BLaER1 (cell line): ENCODE results near the gene PCDHGA10.
"Not testable (repeated sequence)": the region's sequence is repeated elsewhere in the genome, so short reads cannot be mapped to it uniquely, and the experiment has no call there.

ENCODE experiments used
- H3K27ac ChIP-seq: shearing (Covaris generic); formaldehyde crosslinking; 2 replicates; pipeline ENCODE4 v1.8.1; 2022
- H3K27me3 ChIP-seq: shearing (Covaris generic); formaldehyde crosslinking; 2 replicates; pipeline ENCODE4 v1.8.1; 2022
- H3K36me3 ChIP-seq: shearing (Covaris generic); formaldehyde crosslinking; 2 replicates; pipeline ENCODE4 v1.8.1; 2022
- H3K4me1 ChIP-seq: shearing (Covaris generic); formaldehyde crosslinking; 2 replicates; pipeline ENCODE4 v1.8.1; 2022
- H3K4me2 ChIP-seq: shearing (Covaris generic); formaldehyde crosslinking; 2 replicates; pipeline ENCODE4 v1.8.1; 2022
- H3K4me3 ChIP-seq: shearing (Covaris generic); formaldehyde crosslinking; 2 replicates; pipeline ENCODE4 v1.8.1; 2022
- H3K9ac ChIP-seq: shearing (Covaris generic); formaldehyde crosslinking; 2 replicates; pipeline ENCODE4 v1.8.1; 2022
- H3K9me3 ChIP-seq: shearing (Covaris generic); formaldehyde crosslinking; 2 replicates; pipeline ENCODE4 v1.8.1; 2022
- H4K20me1 ChIP-seq: shearing (Covaris generic); formaldehyde crosslinking; 2 replicates; pipeline ENCODE4 v1.8.1; 2022
- Cebpa-rat ChIP-seq: shearing (Covaris generic); IDR thresholded peaks from 2 replicates; pipeline ENCODE4 v1.8.1; 2022

Gene PCDHGA10

DNA sequence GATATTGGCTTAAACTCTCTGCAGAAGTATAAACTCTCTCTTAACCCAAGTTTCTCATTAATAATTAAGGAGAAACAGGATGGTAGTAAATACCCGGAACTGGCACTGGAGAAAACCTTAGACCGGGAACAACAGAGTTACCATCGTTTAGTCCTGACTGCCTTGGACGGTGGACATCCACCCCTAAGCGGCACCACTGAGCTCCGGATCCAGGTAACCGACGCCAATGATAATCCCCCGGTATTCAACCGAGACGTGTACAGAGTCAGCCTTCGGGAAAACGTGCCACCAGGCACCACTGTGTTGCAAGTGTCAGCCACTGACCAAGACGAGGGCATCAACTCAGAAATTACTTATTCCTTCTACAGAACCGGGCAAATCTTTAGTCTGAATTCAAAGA is 14.2 kb upstream of the PCDHGA10 start:
- Histone ChIP-seq H4K20me1 (no peaks in the 10 kb centered on the region), H3K27me3 (no peaks in the 10 kb centered on the region), H3K9ac (no peak overlapping the region), H3K9me3 (peaks cover 58% of the 10 kb centered on the region), H3K36me3 (no peaks in the 10 kb centered on the region), H3K4me1 (no peaks in the 10 kb centered on the region), H3K4me3 (no peak overlapping the region), H3K4me2 (no peak overlapping the region), H3K27ac (no peak overlapping the region)
- no peak for TF ChIP-seq Cebpa-rat

DNA sequence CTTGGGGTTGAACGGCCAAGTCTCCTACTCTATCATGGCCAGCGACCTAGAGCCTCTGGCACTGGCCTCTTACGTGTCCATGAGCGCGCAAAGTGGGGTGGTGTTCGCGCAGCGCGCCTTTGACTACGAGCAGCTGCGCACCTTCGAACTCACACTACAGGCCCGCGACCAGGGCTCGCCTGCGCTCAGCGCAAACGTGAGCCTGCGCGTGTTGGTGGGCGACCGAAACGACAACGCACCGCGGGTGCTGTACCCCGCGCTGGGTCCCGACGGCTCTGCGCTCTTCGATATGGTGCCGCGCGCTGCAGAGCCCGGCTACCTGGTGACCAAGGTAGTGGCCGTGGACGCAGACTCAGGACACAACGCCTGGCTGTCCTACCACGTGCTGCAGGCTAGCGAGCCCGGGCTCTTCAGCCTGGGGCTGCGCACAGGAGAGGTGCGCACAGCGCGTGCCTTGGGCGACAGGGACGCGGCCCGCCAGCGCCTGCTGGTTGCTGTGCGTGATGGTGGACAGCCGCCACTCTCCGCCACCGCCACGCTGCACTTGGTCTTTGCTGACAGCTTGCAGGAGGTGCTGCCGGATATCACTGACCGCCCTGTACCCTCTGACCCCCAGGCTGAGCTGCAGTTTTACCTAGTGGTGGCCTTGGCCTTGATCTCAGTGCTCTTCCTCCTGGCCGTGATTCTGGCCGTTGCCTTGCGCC is 13.1 kb upstream of the PCDHGA10 start:
- Histone ChIP-seq H3K27me3 (no peaks in the 10 kb centered on the region), H3K27ac (no peak overlapping the region), H4K20me1 (no peaks in the 10 kb centered on the region), H3K36me3 (no peaks in the 10 kb centered on the region), H3K9me3 (peaks cover 47% of the 10 kb centered on the region), H3K4me3 (no peak overlapping the region), H3K4me1 (no peaks in the 10 kb centered on the region), H3K9ac (no peak overlapping the region), H3K4me2 (no peak overlapping the region)
- no peak for TF ChIP-seq Cebpa-rat

DNA sequence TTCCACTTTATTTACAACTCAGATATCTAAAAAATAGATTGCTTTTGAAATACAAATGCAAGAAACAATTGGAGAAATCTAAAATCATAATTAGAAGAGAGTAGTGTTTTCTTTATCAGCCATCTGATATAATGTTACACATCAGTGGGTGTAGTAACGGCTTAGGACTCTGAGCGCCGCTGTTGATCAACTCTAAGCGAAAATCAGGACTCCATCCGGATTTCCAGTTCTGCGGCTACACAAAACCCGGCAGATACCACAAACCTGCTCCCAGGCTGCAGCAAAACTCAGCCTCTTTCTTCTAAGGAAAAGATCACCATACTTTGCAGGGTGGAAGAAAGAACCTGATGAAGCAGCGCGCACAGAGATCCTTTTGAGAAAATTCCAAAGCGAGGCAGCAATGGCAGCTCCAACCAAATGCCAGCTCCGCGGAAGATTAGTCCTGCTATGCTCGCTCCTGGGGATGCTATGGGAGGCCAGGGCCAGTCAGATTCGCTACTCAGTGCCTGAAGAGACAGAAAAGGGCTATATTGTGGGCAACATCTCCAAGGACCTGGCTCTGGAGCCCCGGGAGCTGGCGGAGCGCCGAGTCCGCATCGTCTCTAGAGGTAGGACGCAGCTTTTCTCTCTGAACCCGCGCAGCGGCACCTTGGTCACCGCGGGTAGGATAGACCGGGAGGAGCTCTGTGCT is 10.1 kb upstream of the PCDHGA10 start, which contains the start of gene PCDHGA9:
Gene PCDHGA9 (plus strand): TSS at position 226 of the 691 bp plus-strand sequence. CDS start 175 bp downstream, at position 401.
- no peak within 1 kb of the TSS for H3K27ac ChIP-seq
- H3K4me2 ChIP-seq, result no peak within 1 kb of the TSS
- no peak within 1 kb of the TSS for H3K4me3 ChIP-seq
- no peaks in the 10 kb centered on the region for H4K20me1 ChIP-seq
- no peaks in the 10 kb centered on the region for H3K36me3 ChIP-seq
- H3K4me1 ChIP-seq, result no peaks in the 10 kb centered on the region
- TF ChIP-seq Cebpa-rat, result no peak
- peaks cover 44% of the 10 kb centered on the region for H3K9me3 ChIP-seq
- no peaks in the 10 kb centered on the region for H3K27me3 ChIP-seq
- H3K9ac ChIP-seq, result no peak within 1 kb of the TSS

DNA sequence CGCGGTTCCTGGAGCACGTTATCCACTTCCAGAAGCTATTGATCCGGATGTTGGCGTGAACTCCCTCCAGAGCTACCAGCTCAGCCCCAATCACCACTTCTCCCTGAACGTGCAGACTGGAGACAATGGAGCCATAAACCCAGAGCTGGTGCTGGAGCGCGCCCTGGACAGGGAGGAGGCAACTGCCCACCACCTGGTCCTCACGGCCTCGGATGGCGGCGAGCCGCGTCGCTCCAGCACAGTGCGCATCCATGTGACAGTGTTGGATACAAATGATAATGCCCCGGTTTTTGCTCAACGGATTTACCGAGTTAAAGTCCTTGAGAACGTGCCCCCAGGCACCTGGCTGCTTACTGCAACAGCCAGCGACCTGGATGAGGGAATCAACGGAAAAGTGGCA is 9.4 kb upstream of the PCDHGA10 start:
- Histone ChIP-seq H3K9ac (no peak overlapping the region), H3K9me3 (peaks cover 48% of the 10 kb centered on the region), H3K27me3 (no peaks in the 10 kb centered on the region), H3K4me2 (no peak overlapping the region), H4K20me1 (no peaks in the 10 kb centered on the region), H3K36me3 (no peaks in the 10 kb centered on the region), H3K27ac (no peak overlapping the region), H3K4me1 (no peaks in the 10 kb centered on the region), H3K4me3 (no peak overlapping the region)
- TF ChIP-seq Cebpa-rat, result no peak

- H3K4me3 ChIP-seq, H4K20me1 ChIP-seq, H3K4me2 ChIP-seq, H3K36me3 ChIP-seq, H3K27ac ChIP-seq, H3K9ac ChIP-seq, H3K27me3 ChIP-seq, H3K4me1 ChIP-seq: not testable (repeated sequence)
- peaks cover 40% of the 10 kb centered on the region for H3K9me3 ChIP-seq
These were observed 4.8 kb upstream of the PCDHGA10 start, which contains the start of gene PCDHGB6 for GRCh38 chr5:141407790-141408505. PCDHGB6 (plus strand) TSS chr5:141408021; CDS start chr5:141408203, 182 bp downstream.

DNA sequence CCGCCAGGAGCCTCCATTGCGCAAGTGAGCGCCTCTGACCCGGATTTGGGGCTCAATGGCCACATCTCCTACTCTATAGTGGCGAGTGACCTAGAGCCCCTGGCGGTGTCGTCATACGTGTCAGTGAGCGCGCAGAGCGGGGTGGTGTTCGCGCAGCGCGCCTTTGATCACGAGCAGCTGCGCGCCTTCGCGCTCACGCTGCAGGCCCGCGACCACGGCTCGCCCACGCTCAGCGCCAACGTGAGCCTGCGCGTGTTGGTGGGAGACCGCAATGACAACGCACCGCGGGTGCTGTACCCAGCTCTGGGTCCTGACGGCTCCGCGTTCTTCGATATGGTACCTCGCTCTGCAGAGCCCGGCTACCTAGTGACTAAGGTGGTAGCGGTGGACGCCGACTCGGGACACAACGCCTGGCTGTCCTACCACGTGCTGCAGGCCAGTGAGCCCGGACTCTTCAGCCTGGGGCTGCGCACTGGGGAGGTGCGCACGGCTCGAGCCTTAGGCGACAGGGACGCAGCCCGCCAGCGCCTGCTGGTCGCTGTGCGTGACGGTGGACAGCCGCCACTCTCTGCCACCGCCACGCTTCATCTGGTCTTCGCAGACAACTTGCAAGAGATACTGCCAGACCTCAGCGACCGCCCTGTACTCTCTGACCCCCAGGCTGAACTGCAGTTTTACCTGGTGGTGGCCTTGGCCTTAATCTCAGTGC is 3.0 kb upstream of the PCDHGA10 start:
- H3K9ac ChIP-seq, result no peak overlapping the region
- no peak overlapping the region for H3K27ac ChIP-seq
- H3K36me3 ChIP-seq, result no peaks in the 10 kb centered on the region
- H3K27me3 ChIP-seq, result peaks cover 18% of the 10 kb centered on the region
- H3K4me1 ChIP-seq, result peaks cover 6% of the 10 kb centered on the region; the same call in 1 of the 2 replicates
- H4K20me1 ChIP-seq, result no peaks in the 10 kb centered on the region
- H3K9me3 ChIP-seq, result peaks cover 36% of the 10 kb centered on the region
- H3K4me2 ChIP-seq, result no peak overlapping the region
- no peak for TF ChIP-seq Cebpa-rat
- H3K4me3 ChIP-seq, result no peak overlapping the region

GRCh38 chr5:141411575-141411974 is 1.2 kb upstream of the PCDHGA10 start:
- TF ChIP-seq Cebpa-rat, result no peak
- Histone ChIP-seq H3K27ac (no peak overlapping the region), H3K9ac (no peak overlapping the region), H3K4me2 (no peak overlapping the region), H4K20me1 (no peaks in the 10 kb centered on the region), H3K9me3 (peaks cover 40% of the 10 kb centered on the region), H3K27me3 (peaks cover 22% of the 10 kb centered on the region), H3K4me3 (no peak overlapping the region), H3K4me1 (peaks cover 19% of the 10 kb centered on the region), H3K36me3 (no peaks in the 10 kb centered on the region)

DNA sequence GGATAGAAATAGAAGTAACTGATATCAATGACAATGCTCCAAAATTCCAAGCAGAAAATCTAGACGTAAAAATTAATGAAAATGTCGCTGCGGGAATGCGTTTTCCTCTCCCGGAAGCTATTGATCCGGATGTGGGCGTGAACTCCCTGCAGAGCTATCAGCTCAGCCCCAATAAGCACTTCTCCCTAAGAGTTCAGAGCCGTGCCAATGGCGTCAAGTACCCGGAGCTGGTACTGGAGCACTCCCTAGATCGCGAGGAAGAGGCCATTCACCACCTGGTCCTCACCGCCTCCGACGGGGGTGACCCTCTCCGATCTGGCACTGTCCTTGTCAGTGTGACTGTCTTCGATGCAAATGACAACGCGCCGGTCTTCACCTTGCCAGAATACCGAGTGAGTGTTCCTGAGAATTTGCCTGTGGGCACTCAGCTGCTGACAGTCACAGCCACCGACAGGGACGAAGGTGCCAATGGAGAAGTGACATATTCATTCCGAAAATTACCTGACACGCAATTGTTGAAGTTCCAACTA is 818 bp downstream of the PCDHGA10 start:
- Histone ChIP-seq H3K4me1 (peaks cover 19% of the 10 kb centered on the region), H4K20me1 (no peaks in the 10 kb centered on the region), H3K4me3 (peak overlapping the region; percentile 66), H3K36me3 (peaks cover 4% of the 10 kb centered on the region; the same call in 1 of the 2 replicates), H3K9ac (peak overlapping the region; percentile 75; the same call in 1 of the 2 replicates), H3K27me3 (peaks cover 22% of the 10 kb centered on the region), H3K9me3 (peaks cover 41% of the 10 kb centered on the region), H3K27ac (no peak overlapping the region), H3K4me2 (peak overlapping the region; percentile 74)
- TF ChIP-seq Cebpa-rat, result no peak

GRCh38 chr5:141414548-141415274 is 1.9 kb downstream of the PCDHGA10 start:
- Histone ChIP-seq H3K4me3 (peak overlapping the region; percentile 48), H3K4me2 (peak overlapping the region; percentile 77), H3K4me1 (peaks cover 19% of the 10 kb centered on the region), H3K36me3 (peaks cover 15% of the 10 kb centered on the region), H3K9me3 (peaks cover 41% of the 10 kb centered on the region), H3K27me3 (peaks cover 28% of the 10 kb centered on the region)
- not testable (repeated sequence) for H3K27ac ChIP-seq, H3K9ac ChIP-seq, H4K20me1 ChIP-seq

DNA sequence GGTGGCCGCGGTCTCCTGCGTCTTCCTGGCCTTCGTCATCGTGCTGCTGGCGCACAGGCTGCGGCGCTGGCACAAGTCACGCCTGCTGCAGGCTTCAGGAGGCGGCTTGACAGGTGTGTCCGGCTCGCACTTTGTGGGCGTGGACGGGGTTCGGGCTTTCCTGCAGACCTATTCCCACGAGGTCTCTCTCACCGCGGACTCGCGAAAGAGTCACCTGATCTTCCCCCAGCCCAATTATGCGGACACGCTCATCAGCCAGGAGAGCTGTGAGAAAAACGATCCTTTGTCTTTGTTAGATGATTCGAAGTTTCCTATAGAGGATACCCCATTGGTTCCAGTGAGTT is 2.5 kb downstream of the PCDHGA10 start:
- not testable (repeated sequence) for H3K27ac ChIP-seq, H3K9ac ChIP-seq, H4K20me1 ChIP-seq
- Histone ChIP-seq H3K4me3 (peak overlapping the region; percentile 48), H3K27me3 (peaks cover 28% of the 10 kb centered on the region), H3K4me2 (peak overlapping the region; percentile 77), H3K9me3 (peaks cover 41% of the 10 kb centered on the region), H3K4me1 (peaks cover 19% of the 10 kb centered on the region), H3K36me3 (peaks cover 18% of the 10 kb centered on the region)

- not testable (repeated sequence) for H4K20me1 ChIP-seq, H3K27ac ChIP-seq, H3K9ac ChIP-seq
- Histone ChIP-seq H3K36me3 (peaks cover 23% of the 10 kb centered on the region), H3K27me3 (peaks cover 39% of the 10 kb centered on the region), H3K9me3 (peaks cover 64% of the 10 kb centered on the region), H3K4me2 (peak within 1 kb of the TSS; percentile 19; the same call in 1 of the 2 replicates), H3K4me1 (peaks cover 19% of the 10 kb centered on the region), H3K4me3 (peak within 1 kb of the TSS; percentile 53)
These were observed 4.8 kb downstream of the PCDHGA10 start, which contains the start of gene PCDHGB7 for GRCh38 chr5:141417494-141418172. PCDHGB7 (plus strand) TSS chr5:141417677; CDS start chr5:141417860, 183 bp downstream.
